ENCODE results near the gene PIK3C2G. TPM values are rescaled to one million over a fixed set of nuclear protein-coding genes. Genes with fewer than 3 reads are reported as not detected.

The PIK3C2G gene
- polyA plus RNA-seq, 3 donors: not detected

GRCh38 chr12:18591473-18591872 lies 330.2 kb downstream of the PIK3C2G start:
- no peak overlapping the region for H3K27ac Mint-ChIP-seq
- no peak overlapping the region for H3K4me3 Mint-ChIP-seq
- TF ChIP-seq CTCF (IDR thresholded peaks at IDR 0.05): no peak
- H3K4me1 ChIP-seq (ENCODE audit: control insufficient read depth in 1 of 2, insufficient read depth in 2 of 2, low read length in 2 of 2): no peaks in the 10 kb centered on the region
- no peaks in the 10 kb centered on the region for H3K9me3 ChIP-seq (replicated peaks in 1 of 2; ENCODE audit: control insufficient read depth in 1 of 2, insufficient read depth in 1 of 2, low read length in 2 of 2)
- intact Hi-C loops (cut with micrococcal nuclease): no loop called here
- no peaks in the 10 kb centered on the region for H3K27me3 Mint-ChIP-seq (ENCODE audit: low read depth in 3 of 3)
- no peaks in the 10 kb centered on the region for H3K79me2 ChIP-seq (ENCODE audit: insufficient read depth, low read length)
- peaks cover 0 to 10% (median 3%) of the 10 kb centered on the region in 7 donors for H3K9me3 Mint-ChIP-seq
- DNase-seq: no peak
- H3K9ac ChIP-seq (ENCODE audit: insufficient read depth, low read length, poor library complexity, severe bottlenecking): no peak overlapping the region
- no peaks in the 10 kb centered on the region for H3K36me3 ChIP-seq (replicated peaks in 1 of 2; ENCODE audit: control insufficient read depth in 1 of 2, insufficient read depth in 2 of 2, low read length in 2 of 2)
- H3K4me2 ChIP-seq (replicated peaks; ENCODE audit: extremely low read depth, low read length, poor library complexity, severe bottlenecking): no peak overlapping the region
- no peaks in the 10 kb centered on the region for H3K4me1 Mint-ChIP-seq
- H3K4me3 ChIP-seq (replicated peaks in 1 of 3; ENCODE audit: low read depth in 2 of 3, low read length in 3 of 3): no peak overlapping the region
- H2AFZ ChIP-seq (ENCODE audit: insufficient read depth, low read depth, low read length, poor library complexity, severe bottlenecking): no peak overlapping the region
- H4K20me1 ChIP-seq (ENCODE audit: insufficient read depth, low read length): no peaks in the 10 kb centered on the region
- no peaks in the 10 kb centered on the region for H3K36me3 Mint-ChIP-seq
- no peaks in the 10 kb centered on the region for H3K27me3 ChIP-seq (ENCODE audit: control insufficient read depth in 2 of 2, insufficient read depth in 2 of 2, low read length in 2 of 2)
- H3K27ac ChIP-seq (ENCODE audit: low read depth in 1 of 2, low read length in 2 of 2): no peak overlapping the region

- TF ChIP-seq CTCF (IDR thresholded peaks at IDR 0.05): no peak
- no peaks in the 10 kb centered on the region for H3K9me3 ChIP-seq (replicated peaks in 1 of 2; ENCODE audit: control insufficient read depth in 1 of 2, insufficient read depth in 1 of 2, low read length in 2 of 2)
- no peak overlapping the region for H3K27ac Mint-ChIP-seq
These were observed 334.1 kb downstream of the PIK3C2G start for GRCh38 chr12:18595412-18595811.

More at GRCh38 chr12:18595412-18595811, 334.1 kb downstream of the PIK3C2G start:
- no peak overlapping the region for H3K9ac ChIP-seq (ENCODE audit: insufficient read depth, low read length, poor library complexity, severe bottlenecking)
- H3K79me2 ChIP-seq (ENCODE audit: insufficient read depth, low read length): no peaks in the 10 kb centered on the region
- H3K4me3 ChIP-seq (replicated peaks in 1 of 3; ENCODE audit: low read depth in 2 of 3, low read length in 3 of 3): no peak overlapping the region
- intact Hi-C loops (cut with micrococcal nuclease): no loop called here
- Mint-ChIP-seq H3K4me3 (no peak overlapping the region), H3K9me3 (peaks cover 0 to 6% (median 0%) of the 10 kb centered on the region in 7 donors), H3K27me3 (ENCODE audit: low read depth in 3 of 3) (no peaks in the 10 kb centered on the region), H3K36me3 (no peaks in the 10 kb centered on the region), H3K4me1 (no peaks in the 10 kb centered on the region)
- no peak overlapping the region for H3K4me2 ChIP-seq (replicated peaks; ENCODE audit: extremely low read depth, low read length, poor library complexity, severe bottlenecking)
- no peak for DNase-seq
- no peaks in the 10 kb centered on the region for H4K20me1 ChIP-seq (ENCODE audit: insufficient read depth, low read length)
- H3K36me3 ChIP-seq (replicated peaks in 1 of 2; ENCODE audit: control insufficient read depth in 1 of 2, insufficient read depth in 2 of 2, low read length in 2 of 2): no peaks in the 10 kb centered on the region
- H3K27me3 ChIP-seq (ENCODE audit: control insufficient read depth in 2 of 2, insufficient read depth in 2 of 2, low read length in 2 of 2): no peaks in the 10 kb centered on the region
- H3K4me1 ChIP-seq (ENCODE audit: control insufficient read depth in 1 of 2, insufficient read depth in 2 of 2, low read length in 2 of 2): no peaks in the 10 kb centered on the region
- no peak overlapping the region for H2AFZ ChIP-seq (ENCODE audit: insufficient read depth, low read depth, low read length, poor library complexity, severe bottlenecking)
- H3K27ac ChIP-seq (ENCODE audit: low read depth in 1 of 2, low read length in 2 of 2): no peak overlapping the region

Measured in CD14-positive monocyte (primary cell).